Measurements from ENCODE around the gene IFT172.

IFT172 gene

GRCh38 chr2:27509326-27509725 lies 19.8 kb upstream of the IFT172 start:
- H4K20me1 ChIP-seq (ENCODE audit: low read depth, low read length): no peaks in the 10 kb centered on the region
- H3F3A ChIP-seq (ENCODE audit: insufficient read depth): no peaks in the 10 kb centered on the region
- H3K4me3 ChIP-seq (ENCODE audit: insufficient read depth, low read length, poor library complexity, severe bottlenecking): no peak overlapping the region
- TF ChIP-seq EZH2phosphoT487 (conservative IDR thresholded peaks at IDR 0.05; ENCODE audit: low read length): no peak
- TF ChIP-seq, protein P1, sequence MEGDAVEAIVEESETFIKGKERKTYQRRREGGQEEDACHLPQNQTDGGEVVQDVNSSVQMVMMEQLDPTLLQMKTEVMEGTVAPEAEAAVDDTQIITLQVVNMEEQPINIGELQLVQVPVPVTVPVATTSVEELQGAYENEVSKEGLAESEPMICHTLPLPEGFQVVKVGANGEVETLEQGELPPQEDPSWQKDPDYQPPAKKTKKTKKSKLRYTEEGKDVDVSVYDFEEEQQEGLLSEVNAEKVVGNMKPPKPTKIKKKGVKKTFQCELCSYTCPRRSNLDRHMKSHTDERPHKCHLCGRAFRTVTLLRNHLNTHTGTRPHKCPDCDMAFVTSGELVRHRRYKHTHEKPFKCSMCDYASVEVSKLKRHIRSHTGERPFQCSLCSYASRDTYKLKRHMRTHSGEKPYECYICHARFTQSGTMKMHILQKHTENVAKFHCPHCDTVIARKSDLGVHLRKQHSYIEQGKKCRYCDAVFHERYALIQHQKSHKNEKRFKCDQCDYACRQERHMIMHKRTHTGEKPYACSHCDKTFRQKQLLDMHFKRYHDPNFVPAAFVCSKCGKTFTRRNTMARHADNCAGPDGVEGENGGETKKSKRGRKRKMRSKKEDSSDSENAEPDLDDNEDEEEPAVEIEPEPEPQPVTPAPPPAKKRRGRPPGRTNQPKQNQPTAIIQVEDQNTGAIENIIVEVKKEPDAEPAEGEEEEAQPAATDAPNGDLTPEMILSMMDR (IDR thresholded peaks at IDR 0.05; ENCODE audit: insufficient read depth, low read length, poor library complexity, severe bottlenecking): no peak
- H3K36me3 ChIP-seq (ENCODE audit: low read length): no peaks in the 10 kb centered on the region
- no peak overlapping the region for H3K27ac ChIP-seq (ENCODE audit: low read depth, low read length)
- H3K4me2 ChIP-seq (ENCODE audit: low read depth, low read length, poor library complexity, severe bottlenecking): no peak overlapping the region
- H2AFZ ChIP-seq (ENCODE audit: low read depth, low read length, severe bottlenecking): no peak overlapping the region
- no peaks in the 10 kb centered on the region for H3K9me2 ChIP-seq (replicated peaks; ENCODE audit: insufficient read depth, low read length)
- H3K9me3 ChIP-seq (ENCODE audit: insufficient read depth, low read length): no peaks in the 10 kb centered on the region
- no peak overlapping the region for H3K9ac ChIP-seq (ENCODE audit: low read length)
- H3K79me2 ChIP-seq (ENCODE audit: insufficient read depth, low read length): no peaks in the 10 kb centered on the region
- H3K27me3 ChIP-seq (ENCODE audit: low read length): no peaks in the 10 kb centered on the region

DNA sequence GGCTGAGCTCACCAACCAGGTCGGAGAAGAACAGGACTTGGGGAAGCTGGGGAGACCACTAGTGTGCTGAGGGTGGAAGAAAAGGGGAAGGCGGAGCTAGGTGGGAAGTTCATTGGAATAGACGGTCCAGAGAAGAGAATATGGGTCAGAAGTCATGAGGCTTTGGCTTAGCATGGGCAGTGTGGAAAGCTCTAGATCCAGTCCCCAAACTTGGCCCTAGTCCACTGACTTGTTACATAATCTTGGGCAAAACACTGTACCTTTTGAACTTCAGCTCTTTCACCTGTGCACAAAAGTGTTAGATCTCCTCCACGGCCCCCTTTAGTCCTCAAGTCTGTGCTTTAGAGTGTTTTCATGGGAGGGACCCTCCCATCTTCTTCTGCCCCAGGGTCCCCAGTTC lies 17.8 kb upstream of the IFT172 start:
- Histone ChIP-seq H3K27ac (ENCODE audit: low read depth, low read length) (no peak overlapping the region), H2AFZ (ENCODE audit: low read depth, low read length, severe bottlenecking) (no peak overlapping the region), H3K9me3 (ENCODE audit: insufficient read depth, low read length) (no peaks in the 10 kb centered on the region), H4K20me1 (ENCODE audit: low read depth, low read length) (no peaks in the 10 kb centered on the region), H3K4me2 (ENCODE audit: low read depth, low read length, poor library complexity, severe bottlenecking) (no peak overlapping the region), H3K4me3 (ENCODE audit: insufficient read depth, low read length, poor library complexity, severe bottlenecking) (no peak overlapping the region), H3K9me2 (replicated peaks; ENCODE audit: insufficient read depth, low read length) (no peaks in the 10 kb centered on the region), H3K27me3 (ENCODE audit: low read length) (no peaks in the 10 kb centered on the region), H3K36me3 (ENCODE audit: low read length) (no peaks in the 10 kb centered on the region), H3F3A (ENCODE audit: insufficient read depth) (no peaks in the 10 kb centered on the region), H3K79me2 (ENCODE audit: insufficient read depth, low read length) (no peaks in the 10 kb centered on the region), H3K9ac (ENCODE audit: low read length) (no peak overlapping the region)
- TF ChIP-seq, protein P1 (IDR thresholded peaks at IDR 0.05; ENCODE audit: insufficient read depth, low read length, poor library complexity, severe bottlenecking): no peak
- TF ChIP-seq EZH2phosphoT487 (conservative IDR thresholded peaks at IDR 0.05; ENCODE audit: low read length): no peak

DNA sequence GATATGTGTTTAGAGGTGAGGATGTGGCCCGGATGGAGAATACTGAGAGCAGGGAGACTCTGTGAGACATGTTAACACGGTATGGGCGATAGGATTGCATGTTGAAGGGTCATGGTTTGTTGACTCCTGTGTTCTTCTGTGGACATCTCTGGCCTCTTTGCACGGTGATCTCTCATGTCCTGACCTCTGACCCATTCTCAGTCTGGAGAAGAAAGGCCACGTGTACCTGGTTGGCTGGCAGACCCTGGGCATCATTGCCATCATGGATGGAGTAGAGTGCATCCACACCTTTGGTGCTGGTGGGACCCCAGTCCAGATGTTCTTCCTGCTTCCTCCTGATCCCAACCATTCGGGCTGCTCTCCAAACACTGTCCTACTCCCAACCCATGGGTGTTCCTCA lies 17.0 kb upstream of the IFT172 start:
- Histone ChIP-seq H3K79me2 (ENCODE audit: insufficient read depth, low read length) (no peaks in the 10 kb centered on the region), H3K27me3 (ENCODE audit: low read length) (no peaks in the 10 kb centered on the region), H3K36me3 (ENCODE audit: low read length) (no peaks in the 10 kb centered on the region), H3K4me2 (ENCODE audit: low read depth, low read length, poor library complexity, severe bottlenecking) (no peak overlapping the region), H3K4me3 (ENCODE audit: insufficient read depth, low read length, poor library complexity, severe bottlenecking) (no peak overlapping the region), H3K27ac (ENCODE audit: low read depth, low read length) (no peak overlapping the region), H4K20me1 (ENCODE audit: low read depth, low read length) (no peaks in the 10 kb centered on the region), H3K9me2 (replicated peaks; ENCODE audit: insufficient read depth, low read length) (no peaks in the 10 kb centered on the region), H3K9ac (ENCODE audit: low read length) (no peak overlapping the region), H3K9me3 (ENCODE audit: insufficient read depth, low read length) (no peaks in the 10 kb centered on the region), H3F3A (ENCODE audit: insufficient read depth) (no peaks in the 10 kb centered on the region), H2AFZ (ENCODE audit: low read depth, low read length, severe bottlenecking) (no peak overlapping the region)
- TF ChIP-seq, protein P1 (IDR thresholded peaks at IDR 0.05; ENCODE audit: insufficient read depth, low read length, poor library complexity, severe bottlenecking): no peak
- no peak for TF ChIP-seq EZH2phosphoT487 (conservative IDR thresholded peaks at IDR 0.05; ENCODE audit: low read length)

Data from SU-DHL-6 (cell line).